Hepatocyte (in vitro differentiated cells): ENCODE measurements around the gene USP32. TPM values are rescaled to one million over a fixed set of nuclear protein-coding genes. Genes with fewer than 3 reads are reported as not detected.

Experiments used
- DNase-seq: peaks from one replicate; pipeline ENCODE4 v3.0.0-alpha.2; 2016; ENCODE audit warnings: low spot score
- H2AFZ ChIP-seq: fragments of 200-600 bp; sonication (generic); 2 replicates; pipeline ENCODE4 v1.6.0; 2016; ENCODE audit warnings: antibody characterized with exemption, mild to moderate bottlenecking
- H3K27ac ChIP-seq: fragments of 200-600 bp; sonication (generic); 2 replicates; pipeline ENCODE4 v1.5.1; 2016; ENCODE audit warnings: mild to moderate bottlenecking
- H3K27me3 ChIP-seq: fragments of 200-600 bp; sonication (generic); 2 replicates; pipeline ENCODE4 v1.6.1; 2016
- H3K36me3 ChIP-seq: fragments of 200-600 bp; sonication (generic); replicated peaks from 2 replicates; pipeline ENCODE4 v1.5.1; 2016; ENCODE audit warnings: low read depth; ENCODE audit not compliant: insufficient read depth
- H3K4me1 ChIP-seq: fragments of 200-600 bp; sonication (generic); 2 replicates; pipeline ENCODE4 v1.5.1; 2016; ENCODE audit warnings: mild to moderate bottlenecking, moderate library complexity; ENCODE audit not compliant: insufficient read depth
- H3K4me2 ChIP-seq: fragments of 200-600 bp; sonication (generic); 2 replicates; pipeline ENCODE4 v1.6.0; 2016
- H3K4me3 ChIP-seq: fragments of 200-600 bp; sonication (generic); 2 replicates; pipeline ENCODE4 v1.5.1; 2016; ENCODE audit warnings: mild to moderate bottlenecking
- H3K79me2 ChIP-seq: fragments of 200-600 bp; sonication (generic); 2 replicates; pipeline ENCODE4 v1.6.0; 2017; ENCODE audit warnings: mild to moderate bottlenecking
- H3K9me2 ChIP-seq: fragments of 200-600 bp; sonication (generic); replicated peaks from 2 replicates; pipeline ENCODE4 v1.6.0; 2017; ENCODE audit warnings: mild to moderate bottlenecking; ENCODE audit not compliant: insufficient read depth
- H3K9me3 ChIP-seq: fragments of 200-600 bp; sonication (generic); 2 replicates; pipeline ENCODE4 v1.5.1; 2016; ENCODE audit warnings: low read depth, mild to moderate bottlenecking
- H4K20me1 ChIP-seq: fragments of 200-600 bp; sonication (generic); 2 replicates; pipeline ENCODE4 v1.6.0; 2016; ENCODE audit warnings: mild to moderate bottlenecking; ENCODE audit not compliant: insufficient read depth, poor library complexity, severe bottlenecking
- EZH2 ChIP-seq: fragments of 200-600 bp; sonication (generic); IDR thresholded peaks from 2 replicates; pipeline ENCODE4 v1.6.1; 2016; ENCODE audit warnings: antibody characterized with exemption, mild to moderate bottlenecking, borderline replicate concordance
- EZH2phosphoT487 ChIP-seq: fragments of 200-600 bp; sonication (generic); IDR thresholded peaks from one replicate; pipeline ENCODE4 v1.6.1; 2018; ENCODE audit warnings: antibody characterized with exemption, mild to moderate bottlenecking, low read depth, moderate library complexity; ENCODE audit not compliant: unreplicated experiment, severe bottlenecking
- WGBS: methylation state at CpG from one replicate; pipeline ENCODE4 v1.1.6; 2016; ENCODE audit warnings: low lambda C conversion rate; ENCODE audit errors: missing lambda C conversion rate; 5-methylcytosine and 5-hydroxymethylcytosine counted together
- polyA plus RNA-seq: library from polyadenylated mRNA; unstranded; fragments of >200 nt; fragmentation: Nextera tagmentation; extraction: Ambion mirVana; gene quantifications from 2 replicates; pipeline ENCODE4 v1.2.1, GENCODE V29; 2016
- total RNA-seq: library from RNA; depleted of rRNA; stranded (reverse); fragments of >200 nt; gene quantifications from 2 replicates; pipeline ENCODE4 v1.2.3, GENCODE V29; 2014
- TF ChIP-seq, protein P1 (sequence below): fragments of 200-600 bp; sonication (generic); IDR thresholded peaks from 2 replicates; pipeline ENCODE4 v1.5.1; 2016; ENCODE audit warnings: antibody characterized with exemption, mild to moderate bottlenecking; ENCODE audit not compliant: poor library complexity

The USP32 gene
- total and polyA plus RNA-seq, 2 experiments from 2014 or later, result 15.3 to 37.0 TPM

DNA sequence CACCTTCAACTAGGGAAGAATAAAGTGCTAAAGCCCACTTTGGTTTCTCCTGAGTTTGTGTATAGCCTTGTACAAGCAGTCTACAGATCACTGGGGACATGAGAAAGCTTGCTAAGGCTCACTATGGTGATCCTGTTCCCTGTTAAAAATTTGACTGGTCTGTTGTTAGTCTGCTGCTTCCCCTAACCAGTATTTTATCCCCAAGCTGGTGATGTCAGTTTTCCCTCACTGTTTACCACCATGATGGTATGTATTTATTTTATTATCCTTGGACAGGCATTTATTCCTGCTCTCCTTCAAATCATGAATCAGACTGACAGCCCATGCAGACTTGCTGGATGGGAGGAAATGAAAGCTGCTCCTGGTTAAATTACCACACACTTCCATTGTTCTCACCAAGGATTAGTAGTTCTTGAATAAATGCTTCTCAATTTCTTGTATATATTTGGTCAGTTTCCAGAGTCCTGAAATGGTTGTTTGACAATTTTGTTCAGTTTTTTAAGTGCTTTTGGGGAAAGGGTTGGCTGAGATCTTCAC is 142.6 kb downstream of the USP32 start:
- H3K27ac ChIP-seq, result peak overlapping the region; percentile 56
- H3K4me2 ChIP-seq, result no peak overlapping the region

DNA sequence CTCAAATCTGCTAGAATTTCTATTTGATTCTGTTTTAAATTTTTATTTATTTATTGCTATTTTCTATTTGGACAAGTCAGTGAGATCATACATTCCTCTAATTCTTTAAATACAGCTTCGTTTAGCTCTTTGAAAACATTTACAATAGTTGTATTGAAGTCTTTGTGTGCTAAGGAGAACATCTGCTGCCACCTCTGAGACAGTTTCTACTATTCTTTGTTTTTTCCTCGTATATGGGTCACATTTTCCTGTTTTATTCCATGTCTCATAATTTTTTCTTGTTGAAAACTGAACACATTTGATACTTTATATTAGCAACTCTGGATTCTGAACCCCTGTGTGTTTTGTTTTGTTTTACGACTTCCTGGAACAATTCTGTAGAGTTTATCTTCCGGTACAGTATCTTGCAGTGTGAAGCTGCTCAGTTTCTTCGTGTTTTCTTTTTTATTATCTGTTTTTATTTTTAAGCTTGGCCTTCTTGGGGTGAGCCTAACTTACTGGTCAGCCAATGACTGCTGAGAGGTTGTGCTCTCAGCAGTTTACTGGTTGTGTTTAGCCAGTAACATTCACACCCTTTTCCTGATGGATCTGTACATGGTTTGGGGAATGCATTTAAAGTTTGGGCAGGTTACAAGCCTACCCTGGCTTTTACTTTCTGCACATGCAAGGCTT is 143.2 kb downstream of the USP32 start:
- H3K4me2 ChIP-seq, result no peak overlapping the region
- no peaks in the 10 kb centered on the region for H3K36me3 ChIP-seq
- WGBS, result 67% methylated on average over 5 of the region's 5 CpGs
- H2AFZ ChIP-seq, result no peak overlapping the region
- H3K27me3 ChIP-seq, result no peaks in the 10 kb centered on the region
- H3K27ac ChIP-seq, result peak overlapping the region; percentile 56
- H3K4me3 ChIP-seq, result peak overlapping the region; percentile 3
- DNase-seq, result no peak
- TF ChIP-seq, protein P1, sequence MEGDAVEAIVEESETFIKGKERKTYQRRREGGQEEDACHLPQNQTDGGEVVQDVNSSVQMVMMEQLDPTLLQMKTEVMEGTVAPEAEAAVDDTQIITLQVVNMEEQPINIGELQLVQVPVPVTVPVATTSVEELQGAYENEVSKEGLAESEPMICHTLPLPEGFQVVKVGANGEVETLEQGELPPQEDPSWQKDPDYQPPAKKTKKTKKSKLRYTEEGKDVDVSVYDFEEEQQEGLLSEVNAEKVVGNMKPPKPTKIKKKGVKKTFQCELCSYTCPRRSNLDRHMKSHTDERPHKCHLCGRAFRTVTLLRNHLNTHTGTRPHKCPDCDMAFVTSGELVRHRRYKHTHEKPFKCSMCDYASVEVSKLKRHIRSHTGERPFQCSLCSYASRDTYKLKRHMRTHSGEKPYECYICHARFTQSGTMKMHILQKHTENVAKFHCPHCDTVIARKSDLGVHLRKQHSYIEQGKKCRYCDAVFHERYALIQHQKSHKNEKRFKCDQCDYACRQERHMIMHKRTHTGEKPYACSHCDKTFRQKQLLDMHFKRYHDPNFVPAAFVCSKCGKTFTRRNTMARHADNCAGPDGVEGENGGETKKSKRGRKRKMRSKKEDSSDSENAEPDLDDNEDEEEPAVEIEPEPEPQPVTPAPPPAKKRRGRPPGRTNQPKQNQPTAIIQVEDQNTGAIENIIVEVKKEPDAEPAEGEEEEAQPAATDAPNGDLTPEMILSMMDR, result no peak
- TF ChIP-seq EZH2 (no peak), EZH2phosphoT487 (no peak)
- H3K4me1 ChIP-seq, result no peaks in the 10 kb centered on the region
- H3K79me2 ChIP-seq, result no peaks in the 10 kb centered on the region
- H4K20me1 ChIP-seq, result no peaks in the 10 kb centered on the region
- no peaks in the 10 kb centered on the region for H3K9me3 ChIP-seq
- no peaks in the 10 kb centered on the region for H3K9me2 ChIP-seq

More for the DNA sequence above, 142.6 kb downstream of the USP32 start:
- Histone ChIP-seq H3K9me3 (no peaks in the 10 kb centered on the region), H4K20me1 (no peaks in the 10 kb centered on the region), H3K4me3 (no peak overlapping the region), H3K9me2 (no peaks in the 10 kb centered on the region), H3K27me3 (no peaks in the 10 kb centered on the region), H3K36me3 (no peaks in the 10 kb centered on the region), H3K79me2 (no peaks in the 10 kb centered on the region), H3K4me1 (no peaks in the 10 kb centered on the region), H2AFZ (no peak overlapping the region)
- TF ChIP-seq EZH2phosphoT487, result no peak
- TF ChIP-seq, protein P1, result no peak
- no peak for TF ChIP-seq EZH2
- no peak for DNase-seq

DNA sequence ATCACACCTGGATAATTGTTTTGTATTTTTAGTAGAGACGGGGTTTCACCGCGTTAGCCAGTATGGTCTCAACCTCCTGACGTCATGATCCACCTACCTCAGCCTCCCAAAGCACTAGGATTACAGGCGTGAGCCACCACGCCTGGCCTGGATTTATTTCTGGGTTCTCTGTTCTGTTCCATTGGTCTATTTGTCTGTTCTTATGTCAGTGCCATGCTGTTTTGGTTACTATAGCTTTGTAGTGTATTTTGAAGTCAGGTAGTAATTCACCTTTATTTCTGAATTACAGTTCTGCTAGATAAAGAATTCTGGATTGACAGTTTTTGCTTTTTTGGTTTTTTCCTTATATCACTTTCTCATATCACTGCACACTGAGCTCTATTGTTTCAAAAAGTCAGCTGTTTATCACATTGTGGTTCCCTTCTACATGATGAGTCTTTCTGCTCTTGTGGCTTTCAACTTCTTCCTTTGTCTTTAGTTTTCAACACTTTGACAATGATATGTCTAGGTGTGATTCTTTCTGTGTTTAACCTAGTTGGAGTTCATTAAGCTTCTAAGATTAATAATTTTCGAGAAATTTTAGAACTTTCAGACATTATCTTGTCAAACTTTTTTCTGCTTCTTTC is 144.0 kb downstream of the USP32 start:
- TF ChIP-seq EZH2phosphoT487 (no peak), EZH2 (no peak)
- TF ChIP-seq, protein P1, result no peak
- no peaks in the 10 kb centered on the region for H3K79me2 ChIP-seq
- no peaks in the 10 kb centered on the region for H3K36me3 ChIP-seq
- WGBS, result 100% methylated on average over 7 of the region's 7 CpGs
- H3K4me3 ChIP-seq, result peak overlapping the region; percentile 3
- H3K27me3 ChIP-seq, result no peaks in the 10 kb centered on the region
- H4K20me1 ChIP-seq, result no peaks in the 10 kb centered on the region
- no peaks in the 10 kb centered on the region for H3K9me2 ChIP-seq
- no peak overlapping the region for H3K27ac ChIP-seq
- no peaks in the 10 kb centered on the region for H3K4me1 ChIP-seq
- no peaks in the 10 kb centered on the region for H3K9me3 ChIP-seq
- no peak for DNase-seq
- H2AFZ ChIP-seq, result no peak overlapping the region
- H3K4me2 ChIP-seq, result no peak overlapping the region
